Frontal cortex (tissue), 4 donors: ENCODE results near the gene MTHFD2. TPM values are rescaled to one million over a fixed set of nuclear protein-coding genes. Genes with fewer than 3 reads are reported as not detected.
"Not testable (repeated sequence)": the region's sequence is repeated elsewhere in the genome, so short reads cannot be mapped to it uniquely, and the experiment has no call there.

ENCODE experiments used
- DNase-seq, 2 donors: peaks; one replicate each; pipeline ENCODE4 v3.0.0; 2012; ENCODE audit warnings: low spot score in 2 of 2
- FAIRE-seq: peaks from 2 replicates; lab custom pipeline; 2012; peaks lifted over from hg19 to GRCh38; lab: Jason Lieb, UNC
- total RNA-seq: library from RNA; depleted of rRNA; stranded (reverse); fragments of >200 nt; gene quantifications from one replicate; pipeline ENCODE4 v1.2.3, GENCODE V29; 2014
- donor health status: control.
- donor health status: control.
- donor health status: control.

MTHFD2 gene
- total RNA-seq, 1 donor from 2014 or later = 28.1 TPM

- DNase-seq (no peak), FAIRE-seq (no peak)
Measured at GRCh38 chr2:74191596-74192380, 6.6 kb upstream of the MTHFD2 start.

GRCh38 chr2:74194799-74195198 is 3.6 kb upstream of the MTHFD2 start:
- no peak for DNase-seq
- FAIRE-seq = no peak

- DNase-seq = no peak
- no peak for FAIRE-seq
Measured at GRCh38 chr2:74197049-74197448, 1.4 kb upstream of the MTHFD2 start.

- DNase-seq (no peak), FAIRE-seq (no peak)
Measured at GRCh38 chr2:74198023-74198460, 373 bp upstream of the MTHFD2 start.

- DNase-seq (no peak), FAIRE-seq (no peak)
Measured at GRCh38 chr2:74199275-74199701, 873 bp downstream of the MTHFD2 start.

- no peak for FAIRE-seq
- no peak for DNase-seq
Measured at GRCh38 chr2:74199871-74200305, 1.5 kb downstream of the MTHFD2 start.

GRCh38 chr2:74201196-74201595 is 2.8 kb downstream of the MTHFD2 start:
- FAIRE-seq (no peak), DNase-seq (no peak)

GRCh38 chr2:74201596-74201995 is 3.2 kb downstream of the MTHFD2 start:
- FAIRE-seq = no peak
- DNase-seq = no peak

GRCh38 chr2:74204436-74204835 is 6.0 kb downstream of the MTHFD2 start:
- no peak for FAIRE-seq
- no peak for DNase-seq

- DNase-seq (no peak), FAIRE-seq (no peak)
Measured at GRCh38 chr2:74205113-74205512, 6.7 kb downstream of the MTHFD2 start.

- FAIRE-seq (no peak), DNase-seq (no peak)
Measured at GRCh38 chr2:74205596-74205995, 7.2 kb downstream of the MTHFD2 start.

- DNase-seq (no peak), FAIRE-seq (no peak)
Measured at GRCh38 chr2:74206180-74206688, 7.8 kb downstream of the MTHFD2 start.

GRCh38 chr2:74212702-74213410 is 14.4 kb downstream of the MTHFD2 start:
- FAIRE-seq = no peak
- no peak for DNase-seq

- DNase-seq, FAIRE-seq: not testable (repeated sequence)
Measured at GRCh38 chr2:74215771-74216170, 17.4 kb downstream of the MTHFD2 start.

- no peak for FAIRE-seq
- no peak for DNase-seq
Measured at GRCh38 chr2:74216642-74217041, 18.2 kb downstream of the MTHFD2 start.

GRCh38 chr2:74219846-74220486 is 21.6 kb downstream of the MTHFD2 start:
- FAIRE-seq (no peak), DNase-seq (no peak)

- FAIRE-seq (no peak), DNase-seq (no peak)
Measured at GRCh38 chr2:74221091-74221490, 22.7 kb downstream of the MTHFD2 start.

- no peak for DNase-seq
- no peak for FAIRE-seq
Measured at GRCh38 chr2:74221604-74222299, 23.3 kb downstream of the MTHFD2 start.

- FAIRE-seq (no peak), DNase-seq (no peak)
Measured at GRCh38 chr2:74222300-74222650, 23.9 kb downstream of the MTHFD2 start.
